SK-N-MC (cell line): ENCODE measurements around the gene ADGRA1.

ENCODE experiments used
- DNase-seq: peaks from one replicate; pipeline ENCODE4 v3.0.0-alpha.2; 2011; ENCODE audit warnings: low read depth, low spot score
- H3K27ac ChIP-seq: fragments of 200-600 bp; sonication (generic); 2 replicates; pipeline ENCODE4 v1.5.1; 2016; ENCODE audit warnings: mixed run types
- H3K36me3 ChIP-seq: fragments of 200-600 bp; sonication (generic); 2 replicates; pipeline ENCODE4 v1.6.1; 2017; ENCODE audit warnings: antibody characterized with exemption, low read length, mixed read lengths; ENCODE audit not compliant: insufficient read depth
- H3K4me3 ChIP-seq: fragments of 200-600 bp; sonication (generic); 2 replicates; pipeline ENCODE4 v1.5.1; 2016
- H3K9ac ChIP-seq: fragments of 200-600 bp; sonication (generic); 2 replicates; pipeline ENCODE4 v1.8.0; 2017; ENCODE audit warnings: mixed run types, mixed read lengths; ENCODE audit not compliant: insufficient read length
- H3K9me3 ChIP-seq: fragments of 200-600 bp; sonication (generic); 2 replicates; pipeline ENCODE4 v1.6.1; 2017; ENCODE audit warnings: low read depth, mild to moderate bottlenecking, antibody characterized with exemption, low read length, moderate library complexity, mixed read lengths
- EZH2 ChIP-seq: fragments of 200-600 bp; sonication (generic); IDR thresholded peaks from one replicate; pipeline ENCODE4 v1.6.1; 2017; ENCODE audit warnings: antibody characterized with exemption
- FOXP2 ChIP-seq: optimal IDR thresholded peaks from 2 replicates; pipeline ENCODE3; 2011; ENCODE audit warnings: mild to moderate bottlenecking, moderate library complexity; ENCODE audit not compliant: insufficient read depth; ENCODE audit errors: extremely low read length, control extremely low read depth
- POLR2AphosphoS5 ChIP-seq: IDR thresholded peaks from 2 replicates; pipeline ENCODE4 v1.6.1; 2012; ENCODE audit warnings: mild to moderate bottlenecking, low read depth, low read length, borderline replicate concordance

ADGRA1 gene

GRCh38 chr10:133086247-133086646 is 1.5 kb upstream of the ADGRA1 start:
- Histone ChIP-seq H3K4me3 (no peak overlapping the region), H3K9me3 (no peaks in the 10 kb centered on the region), H3K9ac (no peak overlapping the region), H3K36me3 (no peaks in the 10 kb centered on the region), H3K27ac (no peak overlapping the region)
- no peak for DNase-seq
- no peak for TF ChIP-seq EZH2
- no peak for TF ChIP-seq POLR2AphosphoS5
- TF ChIP-seq FOXP2: no peak

DNA sequence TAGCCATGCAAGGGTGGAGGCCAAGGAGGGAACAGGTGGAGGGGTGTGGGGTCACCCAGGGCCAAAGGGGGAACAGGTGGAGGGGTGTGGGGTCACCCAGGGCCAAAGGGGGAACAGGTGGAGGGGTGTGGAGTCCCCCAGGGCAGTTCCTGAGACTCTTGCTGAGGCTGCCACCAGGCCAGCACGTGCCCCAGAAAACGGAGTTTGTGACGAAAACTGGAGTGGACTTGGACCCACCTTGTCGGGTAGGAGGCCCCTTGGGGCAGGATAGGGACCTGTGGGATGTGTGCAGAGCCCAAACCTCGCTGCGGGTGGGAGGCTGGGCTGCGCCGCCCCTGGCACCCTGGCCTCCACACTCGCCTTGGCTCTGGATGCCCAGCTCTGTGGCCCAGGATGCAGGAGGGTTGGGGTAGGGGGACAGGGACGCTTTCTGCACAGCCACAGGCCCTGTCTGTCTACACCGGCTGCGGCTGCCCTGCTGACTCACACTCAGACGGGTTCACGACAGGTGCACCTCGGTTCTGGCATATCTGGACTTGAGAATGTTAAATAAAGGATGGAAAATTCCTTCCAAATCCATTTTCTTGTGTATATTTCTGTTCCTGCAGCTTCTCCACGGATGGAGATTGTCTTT is 562 bp upstream of the ADGRA1 start:
- no peak for TF ChIP-seq POLR2AphosphoS5
- no peak for TF ChIP-seq EZH2
- no peak for TF ChIP-seq FOXP2

GRCh38 chr10:133088179-133088955 is 643 bp downstream of the ADGRA1 start:
- TF ChIP-seq EZH2: no peak
- no peak for TF ChIP-seq FOXP2
- no peaks in the 10 kb centered on the region for H3K9me3 ChIP-seq
- H3K27ac ChIP-seq: no peak overlapping the region
- DNase-seq: no peak
- H3K36me3 ChIP-seq: no peaks in the 10 kb centered on the region
- peak overlapping the region; percentile 75 for H3K4me3 ChIP-seq
- H3K9ac ChIP-seq: peak overlapping the region; percentile 20

More for the DNA sequence above, 562 bp upstream of the ADGRA1 start:
- no peaks in the 10 kb centered on the region for H3K36me3 ChIP-seq
- H3K4me3 ChIP-seq: peak overlapping the region; percentile 75
- no peak overlapping the region for H3K27ac ChIP-seq
- no peak for DNase-seq
- H3K9me3 ChIP-seq: no peaks in the 10 kb centered on the region
- no peak overlapping the region for H3K9ac ChIP-seq

DNA sequence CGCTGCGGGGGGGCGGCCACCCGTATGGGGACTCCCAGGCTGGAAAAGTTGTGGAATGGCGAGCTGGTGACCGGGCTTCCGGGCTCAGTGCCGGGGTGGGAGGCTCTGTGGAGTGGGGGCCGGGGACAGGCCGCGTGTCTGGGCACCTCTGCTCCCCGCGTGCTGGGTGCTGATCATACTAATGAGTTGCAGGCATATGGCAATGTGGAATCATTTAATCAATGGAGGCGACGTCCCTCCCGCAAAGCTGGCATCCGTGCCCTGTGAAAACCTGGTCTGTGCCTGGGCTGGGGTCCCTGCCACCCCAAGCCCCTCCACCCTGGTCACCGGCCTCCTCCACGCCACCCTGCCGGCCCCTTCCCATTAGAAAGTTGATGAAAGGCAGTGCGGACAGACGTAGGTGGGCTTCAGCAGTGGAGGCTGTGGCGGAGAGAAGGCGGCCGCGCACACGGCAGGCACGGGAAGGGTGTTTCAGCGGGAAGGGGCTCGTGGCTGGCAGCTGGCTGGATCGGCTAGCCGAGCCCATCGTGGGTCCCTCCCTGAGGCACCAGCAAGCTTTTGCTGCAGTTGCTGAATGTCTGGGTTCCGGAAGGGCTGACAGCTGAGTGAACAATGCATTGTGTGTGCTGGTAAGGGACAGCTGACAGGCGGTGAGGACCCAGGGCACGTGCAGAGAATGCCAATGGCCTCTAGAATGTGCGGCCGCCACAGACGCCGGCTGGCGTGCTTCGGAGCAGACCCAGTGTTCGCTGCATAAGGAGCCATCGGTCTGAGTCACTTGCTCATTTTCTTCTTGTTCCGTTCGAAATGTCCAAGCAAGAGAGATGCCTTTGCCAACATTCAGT is 1.5 kb downstream of the ADGRA1 start:
- Histone ChIP-seq H3K27ac (no peak overlapping the region), H3K4me3 (peak overlapping the region; percentile 75), H3K36me3 (no peaks in the 10 kb centered on the region), H3K9ac (peak overlapping the region; percentile 20), H3K9me3 (no peaks in the 10 kb centered on the region)
- TF ChIP-seq POLR2AphosphoS5: no peak
- TF ChIP-seq FOXP2: no peak
- TF ChIP-seq EZH2: no peak
- no peak for DNase-seq

DNA sequence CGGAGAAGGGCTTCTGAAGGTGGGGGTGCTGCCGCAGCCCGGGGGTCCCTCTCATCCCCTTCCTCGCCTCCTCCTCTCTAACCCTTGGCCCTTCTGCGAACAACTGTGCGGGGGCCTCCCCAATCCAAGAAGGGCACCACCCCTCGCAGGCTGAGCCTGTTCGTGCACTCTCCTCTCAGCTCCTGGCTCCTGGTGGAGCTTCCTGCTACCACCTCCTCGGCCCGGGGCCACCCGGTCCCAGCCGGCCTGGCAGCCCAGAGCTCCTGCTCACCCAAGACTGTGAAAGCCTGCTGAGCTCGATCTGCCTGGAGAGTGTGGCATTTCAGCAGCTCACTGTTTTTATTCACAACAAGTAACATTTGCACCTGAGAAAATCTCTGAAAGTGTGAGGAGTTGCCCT is 2.4 kb downstream of the ADGRA1 start:
- TF ChIP-seq POLR2AphosphoS5 (no peak), FOXP2 (no peak), EZH2 (no peak)
- Histone ChIP-seq H3K9ac (no peak overlapping the region), H3K27ac (no peak overlapping the region), H3K9me3 (no peaks in the 10 kb centered on the region), H3K4me3 (no peak overlapping the region), H3K36me3 (no peaks in the 10 kb centered on the region)
- no peak for DNase-seq

GRCh38 chr10:133090654-133091053 is 2.9 kb downstream of the ADGRA1 start:
- no peak overlapping the region for H3K27ac ChIP-seq
- TF ChIP-seq POLR2AphosphoS5 (no peak), EZH2 (no peak), FOXP2 (no peak)
- no peak for DNase-seq
- H3K9me3 ChIP-seq: no peaks in the 10 kb centered on the region
- H3K36me3 ChIP-seq: no peaks in the 10 kb centered on the region
- H3K9ac ChIP-seq: no peak overlapping the region
- H3K4me3 ChIP-seq: no peak overlapping the region

- H3K27ac ChIP-seq: no peak overlapping the region
These were observed 3.6 kb downstream of the ADGRA1 start for GRCh38 chr10:133091316-133091715.

GRCh38 chr10:133093291-133093690 is 5.6 kb downstream of the ADGRA1 start:
- no peak for DNase-seq
- no peak overlapping the region for H3K27ac ChIP-seq
- H3K36me3 ChIP-seq: no peaks in the 10 kb centered on the region
- no peak overlapping the region for H3K9ac ChIP-seq
- TF ChIP-seq EZH2 (no peak), FOXP2 (no peak), POLR2AphosphoS5 (no peak)
- H3K4me3 ChIP-seq: no peak overlapping the region
- no peaks in the 10 kb centered on the region for H3K9me3 ChIP-seq

More at GRCh38 chr10:133091316-133091715, 3.6 kb downstream of the ADGRA1 start:
- Histone ChIP-seq H3K9ac (no peak overlapping the region), H3K9me3 (no peaks in the 10 kb centered on the region), H3K36me3 (no peaks in the 10 kb centered on the region), H3K4me3 (no peak overlapping the region)
- DNase-seq: no peak
- no peak for TF ChIP-seq POLR2AphosphoS5
- no peak for TF ChIP-seq FOXP2
- TF ChIP-seq EZH2: no peak
